ENCODE data around the gene CBFA2T2.

CBFA2T2 gene

DNA sequence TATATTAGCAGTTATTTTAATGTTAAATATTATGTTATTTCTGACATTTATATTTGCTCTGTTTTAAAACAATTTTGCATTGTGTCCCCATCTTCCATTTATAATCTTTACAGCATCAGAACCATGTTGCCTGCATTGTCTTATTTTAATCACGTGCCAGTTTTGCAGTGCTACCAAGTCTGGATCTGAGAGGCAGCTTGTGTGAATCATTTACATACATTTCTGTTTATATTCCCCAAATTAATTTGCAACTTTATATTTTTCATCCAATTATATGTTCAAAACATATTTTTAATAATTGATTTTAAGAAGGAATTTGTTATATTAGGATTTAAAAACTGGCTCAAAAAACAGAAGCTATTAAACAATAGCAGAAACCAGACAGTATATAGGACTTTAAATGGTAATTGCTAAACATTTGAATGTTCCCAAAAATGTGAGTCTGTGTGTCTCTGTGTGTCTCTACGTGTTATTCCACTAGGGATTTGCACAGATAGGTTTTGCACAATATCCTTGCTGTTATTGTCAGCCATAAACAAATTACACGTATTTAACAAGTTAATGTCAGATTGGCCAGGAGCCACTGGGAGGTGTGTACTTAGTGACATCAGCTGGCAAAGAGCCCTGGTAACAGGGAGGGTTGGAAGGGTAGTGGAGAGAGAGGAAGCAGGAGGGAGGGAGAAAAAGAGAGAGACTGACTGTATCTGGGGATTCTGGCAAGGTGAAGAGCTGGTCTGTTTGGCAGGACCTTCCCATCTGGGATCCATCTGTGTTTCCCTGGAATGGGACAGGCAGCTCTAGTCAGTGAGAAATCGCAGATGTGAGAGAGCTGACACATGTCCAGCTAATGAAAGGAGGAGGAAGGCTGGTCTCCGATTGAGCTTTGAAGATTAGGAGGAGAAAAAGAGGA is 72.1 kb downstream of the CBFA2T2 start:
- CTCF ChIA-PET: interaction anchor here (1.0 to 1.7 kb wide), 5 partner anchors 10 to 26 kb away, joined by 3 to 5 read pairs (median 3); no protein-coding TSS in a partner anchor

DNA sequence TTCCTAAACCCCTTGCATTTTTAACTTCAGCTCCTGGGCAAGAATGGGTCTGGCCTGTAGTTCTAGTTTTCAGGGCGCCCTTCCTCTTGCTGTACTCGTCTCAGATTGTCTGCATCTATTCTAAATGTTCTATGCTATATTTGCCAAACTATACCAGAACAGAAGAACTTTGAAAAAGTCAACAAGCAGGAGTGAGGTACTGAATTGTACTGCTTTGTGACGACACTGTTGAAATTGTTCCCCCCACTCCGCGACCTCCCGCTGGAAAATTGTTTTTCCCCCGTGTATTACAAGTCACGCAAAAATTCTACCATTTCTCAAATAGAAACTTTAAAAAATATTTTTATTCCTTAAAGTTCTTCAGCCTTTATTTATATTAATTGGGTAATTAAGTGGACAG is 73.9 kb downstream of the CBFA2T2 start:
- ChIA-PET POLR2A (no interaction called here), CTCF (no interaction called here)
- TF ChIP-seq, protein P1, sequence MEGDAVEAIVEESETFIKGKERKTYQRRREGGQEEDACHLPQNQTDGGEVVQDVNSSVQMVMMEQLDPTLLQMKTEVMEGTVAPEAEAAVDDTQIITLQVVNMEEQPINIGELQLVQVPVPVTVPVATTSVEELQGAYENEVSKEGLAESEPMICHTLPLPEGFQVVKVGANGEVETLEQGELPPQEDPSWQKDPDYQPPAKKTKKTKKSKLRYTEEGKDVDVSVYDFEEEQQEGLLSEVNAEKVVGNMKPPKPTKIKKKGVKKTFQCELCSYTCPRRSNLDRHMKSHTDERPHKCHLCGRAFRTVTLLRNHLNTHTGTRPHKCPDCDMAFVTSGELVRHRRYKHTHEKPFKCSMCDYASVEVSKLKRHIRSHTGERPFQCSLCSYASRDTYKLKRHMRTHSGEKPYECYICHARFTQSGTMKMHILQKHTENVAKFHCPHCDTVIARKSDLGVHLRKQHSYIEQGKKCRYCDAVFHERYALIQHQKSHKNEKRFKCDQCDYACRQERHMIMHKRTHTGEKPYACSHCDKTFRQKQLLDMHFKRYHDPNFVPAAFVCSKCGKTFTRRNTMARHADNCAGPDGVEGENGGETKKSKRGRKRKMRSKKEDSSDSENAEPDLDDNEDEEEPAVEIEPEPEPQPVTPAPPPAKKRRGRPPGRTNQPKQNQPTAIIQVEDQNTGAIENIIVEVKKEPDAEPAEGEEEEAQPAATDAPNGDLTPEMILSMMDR (IDR thresholded peaks at IDR 0.05; ENCODE audit: control extremely low read depth, extremely low read depth, low read depth, missing control alignments): no peak
- no peak for DNase-seq (ENCODE audit: extremely low spot score)

More for the DNA sequence above, 72.1 kb downstream of the CBFA2T2 start:
- TF ChIP-seq, protein P1 (IDR thresholded peaks at IDR 0.05; ENCODE audit: control extremely low read depth, extremely low read depth, low read depth, missing control alignments): no peak
- DNase-seq (ENCODE audit: extremely low spot score): no peak
- POLR2A ChIA-PET: no interaction called here

DNA sequence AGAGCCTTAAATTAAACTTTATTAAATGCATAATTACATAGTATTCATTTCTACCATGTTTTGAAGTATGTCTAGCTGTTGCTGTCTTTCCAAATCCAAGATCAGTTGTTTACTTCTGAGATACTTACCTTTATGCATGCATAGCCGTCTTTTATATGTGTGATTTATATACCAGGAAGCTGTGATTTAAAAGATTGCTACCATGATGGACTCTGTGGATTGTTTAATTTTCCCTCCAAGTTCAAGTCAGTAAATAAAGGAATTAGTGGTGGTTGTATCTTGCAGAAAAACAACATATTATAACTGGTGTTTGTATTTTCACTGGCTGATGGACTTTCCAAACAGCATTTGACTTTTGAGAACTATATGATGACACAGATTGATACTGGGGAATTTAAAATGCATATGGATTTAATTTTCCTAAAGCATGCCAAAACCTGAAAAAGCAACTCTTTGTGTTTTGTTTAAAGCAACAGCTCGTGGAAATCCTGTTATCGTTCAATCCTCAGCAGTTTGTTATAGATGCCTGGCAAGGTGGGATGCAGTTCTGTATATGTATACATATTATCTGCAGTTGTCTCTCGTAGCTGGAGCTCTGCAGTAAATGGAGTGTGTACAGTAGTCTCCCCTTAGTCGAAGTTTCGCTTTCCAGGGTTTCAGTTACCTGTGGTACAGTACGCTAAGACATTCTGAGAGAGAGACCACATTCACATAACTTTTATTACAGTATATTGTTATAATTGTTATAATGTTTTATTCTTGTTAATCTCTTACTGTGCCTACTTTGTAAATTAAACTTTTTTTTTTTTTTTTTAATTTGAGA is 77.1 kb downstream of the CBFA2T2 start:
- ChIA-PET CTCF (interaction anchor here (1.0 to 1.5 kb wide), 4 partner anchors 10 to 88 kb away, joined by 3 to 4 read pairs (median 3); no protein-coding TSS in a partner anchor), POLR2A (interaction anchor here (0.5 kb wide), 1 partner anchor 12 kb away, joined by 3 read pairs; no protein-coding TSS in a partner anchor)
- TF ChIP-seq, protein P1 (IDR thresholded peaks at IDR 0.05; ENCODE audit: control extremely low read depth, extremely low read depth, low read depth, missing control alignments): no peak
- DNase-seq (ENCODE audit: extremely low spot score): no peak

DNA sequence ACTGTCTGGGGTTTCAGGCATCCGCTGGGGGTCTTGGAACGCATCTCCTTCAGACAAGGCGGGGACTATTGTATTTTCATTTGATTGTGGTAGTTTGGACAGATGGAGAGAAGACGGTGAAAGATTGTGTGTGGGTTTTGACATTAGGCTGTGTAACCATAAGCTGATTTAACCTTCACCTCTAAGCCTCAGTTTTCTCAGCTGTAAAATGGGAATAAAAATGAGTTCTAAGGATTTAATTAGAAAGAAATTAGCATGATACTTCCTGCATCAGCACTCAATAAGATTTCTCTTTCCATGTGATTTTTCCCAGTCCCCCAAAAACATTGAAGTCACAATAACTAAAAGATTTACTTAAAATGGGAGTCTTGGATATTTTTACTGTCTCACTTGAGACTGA is 78.1 kb downstream of the CBFA2T2 start:
- DNase-seq (ENCODE audit: extremely low spot score): no peak
- ChIA-PET POLR2A (no interaction called here), CTCF (interaction anchor here (1.3 to 1.5 kb wide), 2 partner anchors 14 to 16 kb away, joined by 3 read pairs; no protein-coding TSS in a partner anchor)
- TF ChIP-seq, protein P1 (IDR thresholded peaks at IDR 0.05; ENCODE audit: control extremely low read depth, extremely low read depth, low read depth, missing control alignments): no peak

DNA sequence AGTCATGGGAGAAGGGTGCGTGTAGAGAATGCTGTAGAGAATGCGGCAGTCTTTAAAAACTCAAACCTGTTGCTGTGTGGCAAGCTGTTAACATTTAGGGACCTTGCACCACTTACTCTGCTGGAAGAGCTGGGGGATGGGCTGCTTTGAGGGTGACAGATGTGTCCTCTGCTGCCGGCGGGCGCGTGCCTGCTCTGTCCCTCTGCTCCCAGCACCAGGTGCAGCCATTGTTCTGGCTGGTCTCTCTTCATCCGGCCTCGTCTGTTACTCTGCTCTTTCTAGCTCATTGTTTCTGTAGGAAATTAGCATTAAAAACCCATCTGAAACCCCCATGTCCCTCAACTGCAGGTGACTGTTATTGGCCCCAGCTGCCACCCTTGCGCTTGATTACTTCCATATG is 78.5 kb downstream of the CBFA2T2 start:
- TF ChIP-seq, protein P1 (IDR thresholded peaks at IDR 0.05; ENCODE audit: control extremely low read depth, extremely low read depth, low read depth, missing control alignments): no peak
- DNase-seq (ENCODE audit: extremely low spot score): peak; percentile 30
- ChIA-PET CTCF (interaction anchor here (1.3 to 1.5 kb wide), 2 partner anchors 9 to 16 kb away, joined by 3 to 5 read pairs; no protein-coding TSS in a partner anchor), POLR2A (no interaction called here)

All from GM10248 (cell line).